GM12874 (cell line): Measurements from ENCODE around the gene LRRC28.

ENCODE experiments used
- CTCF ChIP-seq: IDR thresholded peaks from 2 replicates; pipeline ENCODE4 v1.5.1; 2011; ENCODE audit warnings: low read depth, mild to moderate bottlenecking, control low read depth, low read length, moderate library complexity; ENCODE audit not compliant: insufficient read depth

LRRC28 gene

GRCh38 chr15:99438224-99438585 is 186.9 kb downstream of the LRRC28 start:
- TF ChIP-seq CTCF = no peak

DNA sequence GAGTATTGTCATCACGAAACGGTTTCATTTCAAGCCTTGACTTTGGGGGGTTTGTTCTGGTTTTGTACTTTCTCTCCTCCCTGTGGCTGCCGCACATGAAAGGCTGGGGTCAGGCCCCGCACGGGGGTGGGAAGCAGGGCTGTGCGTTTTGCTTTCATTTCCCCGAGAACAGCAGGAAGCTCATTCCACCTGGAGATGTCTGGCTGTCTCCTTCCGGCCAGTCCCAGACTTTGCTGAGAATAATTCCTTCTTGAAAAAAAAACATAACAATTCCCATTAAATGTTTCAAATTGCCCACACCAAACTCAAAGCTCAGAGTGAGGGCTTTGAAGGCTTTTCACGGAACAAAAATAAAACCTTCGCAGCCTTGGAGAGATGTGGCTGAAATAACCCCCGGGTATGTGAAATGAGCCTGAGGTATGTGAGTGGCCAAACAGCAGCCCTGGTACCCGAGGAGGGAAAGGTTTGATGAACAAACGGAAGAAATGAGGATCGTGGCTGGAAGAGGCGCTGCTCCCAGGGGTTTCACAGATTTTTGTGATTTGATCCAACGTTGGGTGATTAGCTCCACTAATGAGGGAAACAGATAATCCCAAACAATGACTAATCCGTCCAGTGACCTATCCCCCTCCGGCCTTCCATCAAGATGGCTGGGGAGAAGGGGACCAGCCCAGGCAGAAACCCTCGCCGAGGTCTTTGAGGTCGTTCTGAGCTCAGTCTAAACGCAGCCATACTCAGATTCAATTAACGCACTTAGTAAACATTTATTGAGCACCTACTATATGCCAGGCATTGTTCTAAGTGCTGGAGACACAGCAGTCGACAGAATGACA is 187.6 kb downstream of the LRRC28 start:
- TF ChIP-seq CTCF = no peak

DNA sequence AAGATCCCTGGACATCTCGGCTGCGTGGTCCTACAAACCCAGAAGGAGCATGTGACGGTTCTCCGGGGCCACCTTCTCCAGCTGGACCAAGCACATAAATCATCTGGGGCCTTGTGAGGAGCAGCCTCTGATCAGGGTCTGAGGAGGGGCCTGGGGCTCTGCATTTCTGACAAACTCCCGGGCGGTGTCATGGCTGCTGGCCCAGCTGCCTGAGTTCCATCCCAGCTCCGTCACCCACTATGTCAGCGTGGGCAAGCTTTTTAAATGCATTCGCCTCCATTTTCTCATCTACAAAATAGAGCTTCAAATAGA is 188.2 kb downstream of the LRRC28 start:
- TF ChIP-seq CTCF = no peak

DNA sequence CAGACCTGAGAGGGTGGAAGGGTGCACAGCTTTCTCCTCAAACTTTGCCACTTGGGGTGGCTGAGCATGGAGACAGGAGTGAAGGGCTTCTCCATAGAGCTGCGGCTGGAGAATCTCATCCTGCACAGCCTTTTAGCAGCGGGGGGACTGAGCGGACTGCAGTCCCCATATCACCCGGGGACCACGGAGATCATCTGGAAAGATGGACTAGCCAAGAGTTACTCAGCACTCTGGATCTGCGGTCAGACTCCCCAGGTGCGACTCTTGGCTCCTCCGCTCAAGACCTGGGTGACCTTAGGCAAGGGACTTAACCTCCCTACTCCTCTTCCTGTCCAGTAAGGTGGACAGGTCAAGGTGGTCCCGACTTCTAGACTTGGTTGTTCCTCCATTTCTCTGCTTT is 188.7 kb downstream of the LRRC28 start:
- no peak for TF ChIP-seq CTCF
